H1 (cell line): Measurements from ENCODE around the gene ZKSCAN1. TPM values are rescaled to one million over a fixed set of nuclear protein-coding genes. Genes with fewer than 3 reads are reported as not detected.
A peak's percentile ranks its signal among the peaks of the same experiment; 100 is the strongest.

Source experiments
- CTCF ChIA-PET: fragments of 300-600 bp; sonication (Branson Sonifier 250); formaldehyde crosslinking; loops from one replicate; lab custom pipeline; 2021; ENCODE audit not compliant: partially characterized antibody; lab: Charles Lee
- POLR2A ChIA-PET: fragments of 300-600 bp; sonication (Branson Sonifier 250); formaldehyde crosslinking; loops from one replicate; lab custom pipeline; 2021; ENCODE audit warnings: inconsistent platforms; ENCODE audit not compliant: partially characterized antibody; lab: Charles Lee
- DNase-seq, 2 experiments: peaks; one replicate each; pipeline versions ENCODE4 v3.0.0 to v3.0.0-alpha.2; 2010 to 2022; ENCODE audit warnings: low spot score in 2 of 2, low read depth in 1 of 2, mixed read lengths in 1 of 2
- FAIRE-seq: peaks from 2 replicates; lab custom pipeline; 2011; peaks lifted over from hg19 to GRCh38; lab: Jason Lieb, UNC
- H2AFZ ChIP-seq: 2 replicates; pipeline ENCODE4 v1.8.1; 2012; ENCODE audit warnings: low read length, inconsistent platforms
- H2AK5ac ChIP-seq: 2 replicates; pipeline ENCODE4 v1.6.1; 2013; ENCODE audit warnings: low read depth, low read length
- H2BK120ac ChIP-seq: replicated peaks from 2 replicates; pipeline ENCODE3; 2013; ENCODE audit warnings: low read depth, low read length, inconsistent platforms
- H2BK12ac ChIP-seq: 2 replicates; pipeline ENCODE4 v1.6.1; 2013; ENCODE audit warnings: low read depth, low read length
- H2BK15ac ChIP-seq: 2 replicates; pipeline ENCODE4 v1.6.1; 2013; ENCODE audit warnings: low read length
- H2BK20ac ChIP-seq: 2 replicates; pipeline ENCODE4 v1.6.1; 2013; ENCODE audit warnings: low read length
- H2BK5ac ChIP-seq: 2 replicates; pipeline ENCODE4 v1.6.1; 2013; ENCODE audit warnings: low read depth, low read length
- H3K14ac ChIP-seq: 2 replicates; pipeline ENCODE4 v1.6.1; 2013; ENCODE audit warnings: inconsistent platforms; ENCODE audit not compliant: insufficient read length
- H3K18ac ChIP-seq: 2 replicates; pipeline ENCODE4 v1.6.1; 2013; ENCODE audit warnings: low read length; ENCODE audit errors: extremely low read depth
- H3K23ac ChIP-seq: 2 replicates; pipeline ENCODE4 v1.6.1; 2013; ENCODE audit warnings: inconsistent platforms; ENCODE audit not compliant: insufficient read length
- H3K23me2 ChIP-seq: 2 replicates; pipeline ENCODE4 v1.6.1; 2013; ENCODE audit warnings: low read depth, low read length
- H3K27ac ChIP-seq: 2 replicates; pipeline ENCODE4 v1.6.1; 2011; ENCODE audit warnings: low read depth, low read length, inconsistent platforms
- H3K27me3 ChIP-seq, 4 experiments: replicated peaks in 1 of 4; 1 replicate in 1 of 4; 2 replicates in 3 of 4; pipeline versions ENCODE4 v1.6.1 to v1.8.1; 2011 to 2013; ENCODE audit warnings: low read length in 3 of 4, mild to moderate bottlenecking in 3 of 4, inconsistent platforms in 2 of 4, mixed read lengths in 2 of 4, moderate library complexity in 1 of 4; ENCODE audit not compliant: control insufficient read depth in 3 of 4, insufficient read depth in 3 of 4; ENCODE audit errors: extremely low read depth in 1 of 4
- H3K36me3 ChIP-seq, 4 experiments: 2 replicates each; pipeline versions ENCODE4 v1.6.1 to v1.8.1; 2011 to 2013; ENCODE audit warnings: mild to moderate bottlenecking in 4 of 4, low read length in 3 of 4, moderate library complexity in 2 of 4, control low read depth in 1 of 4, inconsistent platforms in 1 of 4; ENCODE audit not compliant: insufficient read depth in 4 of 4, control insufficient read depth in 2 of 4
- H3K4ac ChIP-seq: replicated peaks from 2 replicates; pipeline ENCODE3; 2013; ENCODE audit warnings: low read length, low read depth, mixed read lengths, inconsistent platforms; ENCODE audit not compliant: insufficient read length
- H3K4me1 ChIP-seq, 4 experiments: replicated peaks in 1 of 4; 1 replicate in 1 of 4; 2 replicates in 3 of 4; pipeline versions ENCODE4 v1.6.1 to v1.8.1; 2011 to 2013; ENCODE audit warnings: low read length in 3 of 4, inconsistent platforms in 2 of 4, mixed read lengths in 1 of 4; ENCODE audit not compliant: insufficient read depth in 4 of 4, control insufficient read depth in 3 of 4
- H3K4me2 ChIP-seq, 2 experiments: 2 replicates each; pipeline versions ENCODE4 v1.6.1 to v1.8.1; 2011 to 2013; ENCODE audit warnings: low read depth in 2 of 2, low read length in 2 of 2, control low read depth in 1 of 2, inconsistent platforms in 1 of 2, mild to moderate bottlenecking in 1 of 2; ENCODE audit not compliant: insufficient read depth in 1 of 2
- H3K4me3 ChIP-seq, 4 experiments: fragments of 200-600, 300-600 bp in 1 of 4; sonication (generic), shearing (Covaris generic), sonication (Bioruptor Twin) in 1 of 4; 2 replicates each; pipeline versions ENCODE4 v1.5.1 to v1.8.1; 2011 to 2016; ENCODE audit warnings: low read length in 4 of 4, low read depth in 3 of 4, control low read depth in 2 of 4, inconsistent platforms in 2 of 4, mild to moderate bottlenecking in 2 of 4, mixed read lengths in 1 of 4, moderate library complexity in 1 of 4; ENCODE audit not compliant: insufficient read depth in 2 of 4; ENCODE audit errors: extremely low read depth in 1 of 4
- H3K56ac ChIP-seq: replicated peaks from 2 replicates; pipeline ENCODE3; 2013; ENCODE audit warnings: low read depth, mild to moderate bottlenecking, mixed read lengths, low read length, inconsistent platforms; ENCODE audit not compliant: insufficient read length
- H3K79me1 ChIP-seq: 2 replicates; pipeline ENCODE4 v1.6.1; 2013; ENCODE audit warnings: low read depth, low read length, control low read depth
- H3K79me2 ChIP-seq, 2 experiments: 2 replicates each; pipeline versions ENCODE4 v1.6.1 to v1.8.1; 2012 to 2013; ENCODE audit warnings: low read length in 2 of 2, mild to moderate bottlenecking in 2 of 2, inconsistent platforms in 1 of 2; ENCODE audit not compliant: insufficient read depth in 2 of 2, control insufficient read depth in 1 of 2
- H3K9ac ChIP-seq, 4 experiments: replicated peaks in 1 of 4; 1 replicate in 1 of 4; 2 replicates in 3 of 4; pipeline versions ENCODE4 v1.6.1 to v1.8.1; 2011 to 2013; ENCODE audit warnings: low read depth in 3 of 4, low read length in 3 of 4, control low read depth in 2 of 4, mild to moderate bottlenecking in 2 of 4, moderate library complexity in 2 of 4, inconsistent platforms in 1 of 4; ENCODE audit errors: extremely low read depth in 1 of 4
- H3K9me3 ChIP-seq, 2 experiments: 2 replicates each; pipeline versions ENCODE4 v1.6.1 to v1.8.1; 2012 to 2013; ENCODE audit warnings: mild to moderate bottlenecking in 2 of 2, moderate library complexity in 2 of 2, control low read depth in 1 of 2, inconsistent platforms in 1 of 2, low read depth in 1 of 2, low read length in 1 of 2, mixed read lengths in 1 of 2; ENCODE audit not compliant: insufficient read depth in 2 of 2
- H4K20me1 ChIP-seq, 2 experiments: replicated peaks in 1 of 2; 2 replicates each; pipeline versions ENCODE3 to v1.8.1; 2011 to 2013; ENCODE audit warnings: inconsistent platforms in 2 of 2, low read length in 2 of 2, mild to moderate bottlenecking in 1 of 2; ENCODE audit not compliant: insufficient read depth in 2 of 2, control insufficient read depth in 1 of 2
- H4K5ac ChIP-seq: 2 replicates; pipeline ENCODE4 v1.6.1; 2013; ENCODE audit warnings: low read length, low read depth, mixed read lengths, inconsistent platforms; ENCODE audit not compliant: insufficient read length
- H4K8ac ChIP-seq: 2 replicates; pipeline ENCODE4 v1.8.0; 2013; ENCODE audit warnings: mild to moderate bottlenecking, moderate library complexity, low read length, inconsistent platforms; ENCODE audit not compliant: insufficient read depth; ENCODE audit errors: extremely low read depth
- H4K91ac ChIP-seq: replicated peaks from 2 replicates; pipeline ENCODE3; 2013; ENCODE audit warnings: low read length, mixed read lengths, inconsistent platforms; ENCODE audit not compliant: insufficient read length
- WGBS, 2 experiments: shearing (Covaris generic) in 1 of 2; methylation state at CpG; one replicate each; pipeline versions ENCODE4 v1.1.6 to v1.1.7; 2013 to 2015; ENCODE audit warnings: low lambda C conversion rate in 2 of 2, mixed read lengths in 2 of 2, inconsistent platforms in 1 of 2, low coverage in 1 of 2, missing lambda C conversion rate in 1 of 2; ENCODE audit not compliant: insufficient replicate concordance in 2 of 2, insufficient coverage in 1 of 2, insufficient read length in 1 of 2; ENCODE audit errors: extremely low coverage in 1 of 2, missing lambda C conversion rate in 1 of 2; 5-methylcytosine and 5-hydroxymethylcytosine counted together
- polyA plus RNA-seq, 7 experiments: library from polyadenylated mRNA; depleted of rRNA in 3 of 7; stranded (reverse) in 5 of 7; unstranded in 2 of 7; fragments of >200 nt in 5 of 7; fragments of 200-250 nt in 2 of 7; gene quantifications; 1 replicate in 5 of 7; 2 replicates in 1 of 7; 4 replicates in 1 of 7; pipeline versions ENCODE4 v1.2.1 to v1.2.3, GENCODE V29; 2011 to 2013; ENCODE audit warnings: missing spikeins in 2 of 7, mixed read lengths in 2 of 7
- total RNA-seq: library from RNA; stranded (reverse); fragmentation: NEBNext Ultra II Directional; extraction: Animal tissue kit (Norgen Biotek cat#: 25700); gene quantifications from 2 replicates; pipeline ENCODE4 v1.2.1, GENCODE V29; 2021

The ZKSCAN1 gene
- total and polyA plus RNA-seq, 2 of the 8 experiments (the other 6 are each of a cell fraction or from before 2014, with no cell fraction given), result 8.2 to 40.6 TPM

- no peak overlapping the region for H3K4ac ChIP-seq
- H4K91ac ChIP-seq, result no peak overlapping the region
- DNase-seq (no peak), FAIRE-seq (no peak)
- H2AFZ ChIP-seq, result no peak overlapping the region
- peaks cover 9 to 20% (median 16%) of the 10 kb centered on the region in 4 experiments; a peak in 7 of 8 replicates for H3K36me3 ChIP-seq
- H3K79me2 ChIP-seq, result peaks cover 0 to 6% of the 10 kb centered on the region in 2 experiments; a peak in 1 of 4 replicates
- no peak overlapping the region for H3K14ac ChIP-seq
- H3K4me1 ChIP-seq, result peaks cover 0 to 9% (median 2%) of the 10 kb centered on the region in 4 experiments; a peak in 2 of 7 replicates
- no peak overlapping the region for H3K27ac ChIP-seq
- H3K27me3 ChIP-seq, result no peaks in the 10 kb centered on the region
- no peak overlapping the region for H4K8ac ChIP-seq
- no peak overlapping the region for H2BK15ac ChIP-seq
- H3K9me3 ChIP-seq, result no peaks in the 10 kb centered on the region
- no peak overlapping the region for H3K18ac ChIP-seq
- no peak overlapping the region for H3K23ac ChIP-seq
- peak overlapping the region; percentile 5; the same call in 1 of the 2 replicates for H2BK5ac ChIP-seq
- no peak overlapping the region for H3K56ac ChIP-seq
- ChIA-PET POLR2A (interaction anchor here (1.0 to 19.5 kb wide), 5 partner anchors 7 to 61 kb away, joined by 3 to 722 read pairs (median 7); partner anchors contain the start of genes AP4M1, LAMTOR4 and MCM7), CTCF (interaction anchor here (1.0 to 1.2 kb wide), 2 partner anchors 44 to 45 kb away, joined by 3 read pairs; no protein-coding TSS in a partner anchor)
- peaks cover 2 to 3% of the 10 kb centered on the region in 2 experiments for H4K20me1 ChIP-seq
- H2BK20ac ChIP-seq, result no peak overlapping the region; the same call in 1 of the 2 replicates
- H3K9ac ChIP-seq, result no peak overlapping the region
- H4K5ac ChIP-seq, result no peak overlapping the region
- H2BK12ac ChIP-seq, result no peak overlapping the region; the same call in 1 of the 2 replicates
- H3K4me3 ChIP-seq, result no peak overlapping the region
- 92% methylated on average over 9 of the region's 10 CpGs; no CpG with 5 or more reads in 1 of the 2 experiments for WGBS, 2 experiments
- peaks cover 4% of the 10 kb centered on the region; the same call in 1 of the 2 replicates for H3K23me2 ChIP-seq
- H3K4me2 ChIP-seq, result no peak overlapping the region
- H2BK120ac ChIP-seq, result no peak overlapping the region
- no peaks in the 10 kb centered on the region for H3K79me1 ChIP-seq
- no peak overlapping the region for H2AK5ac ChIP-seq
Measured at GRCh38 chr7:100087055-100087750, 71.8 kb downstream of the ZKSCAN1 start.
